GM21825 (cell line): ENCODE measurements around the gene NSF.
"Not testable (repeated sequence)": the region's sequence is repeated elsewhere in the genome, so short reads cannot be mapped to it uniquely, and the experiment has no call there.

Source experiments
- ATAC-seq: cut with Tn5 transposase; IDR thresholded peaks from one replicate; pipeline ENCODE4 v1.9.1; 2021; ENCODE audit warnings: mild to moderate bottlenecking, moderate library complexity; ENCODE audit not compliant: unreplicated experiment

NSF gene

GRCh38 chr17:46590157-46591146 is at the start of gene NSF:
Gene NSF (plus strand): TSS chr17:46590669. CDS start chr17:46590776, 107 bp downstream.
- ATAC-seq = peak; percentile 75

- not testable (repeated sequence) for ATAC-seq
Measured at GRCh38 chr17:46548607-46549006, 41.9 kb upstream of the NSF start.

- ATAC-seq = not testable (repeated sequence)
Measured at GRCh38 chr17:46559155-46559554, 31.3 kb upstream of the NSF start.

GRCh38 chr17:46560048-46560447 is 30.4 kb upstream of the NSF start:
- ATAC-seq = not testable (repeated sequence)

- not testable (repeated sequence) for ATAC-seq
Measured at GRCh38 chr17:46566284-46566683, 24.2 kb upstream of the NSF start.

GRCh38 chr17:46566980-46567379 is 23.5 kb upstream of the NSF start:
- ATAC-seq = not testable (repeated sequence)

GRCh38 chr17:46571796-46572195 is 18.7 kb upstream of the NSF start:
- not testable (repeated sequence) for ATAC-seq

- peak; percentile 76 for ATAC-seq
Measured at GRCh38 chr17:46579083-46580075, 11.1 kb upstream of the NSF start, which contains the start of gene ARL17A. Gene ARL17A (minus strand): TSS chr17:46579691. CDS start chr17:46576322, 3,369 bp downstream.

- peak; percentile 9 for ATAC-seq
Measured at GRCh38 chr17:46580082-46580481, 10.4 kb upstream of the NSF start.

- ATAC-seq = not testable (repeated sequence)
Measured at GRCh38 chr17:46585444-46585843, 5.0 kb upstream of the NSF start.

- not testable (repeated sequence) for ATAC-seq
Measured at GRCh38 chr17:46591332-46591731, 863 bp downstream of the NSF start.

- peak; percentile 45 for ATAC-seq
Measured at GRCh38 chr17:46598344-46598931, 8.0 kb downstream of the NSF start.

- not testable (repeated sequence) for ATAC-seq
Measured at GRCh38 chr17:46600767-46601166, 10.3 kb downstream of the NSF start.

- ATAC-seq = peak; percentile 95
Measured at GRCh38 chr17:46603125-46603524, 12.7 kb downstream of the NSF start.

- not testable (repeated sequence) for ATAC-seq
Measured at GRCh38 chr17:46611304-46611703, 20.8 kb downstream of the NSF start.

GRCh38 chr17:46613876-46614275 is 23.4 kb downstream of the NSF start:
- ATAC-seq = not testable (repeated sequence)

GRCh38 chr17:46617121-46617520 is 26.7 kb downstream of the NSF start:
- ATAC-seq = not testable (repeated sequence)

- ATAC-seq = not testable (repeated sequence)
Measured at GRCh38 chr17:46618975-46619374, 28.5 kb downstream of the NSF start.

GRCh38 chr17:46623790-46624189 is 33.3 kb downstream of the NSF start:
- not testable (repeated sequence) for ATAC-seq

- not testable (repeated sequence) for ATAC-seq
Measured at GRCh38 chr17:46624726-46625125, 34.3 kb downstream of the NSF start.
